Measurements from ENCODE around the gene MED26. TPM values are rescaled to one million over a fixed set of nuclear protein-coding genes. Genes with fewer than 3 reads are reported as not detected.

MED26 gene
- total and polyA plus RNA-seq, 2 of the 13 experiments (the other 11 are each of a cell fraction or from before 2014, with no cell fraction given): 3.5 to 3.8 TPM

DNA sequence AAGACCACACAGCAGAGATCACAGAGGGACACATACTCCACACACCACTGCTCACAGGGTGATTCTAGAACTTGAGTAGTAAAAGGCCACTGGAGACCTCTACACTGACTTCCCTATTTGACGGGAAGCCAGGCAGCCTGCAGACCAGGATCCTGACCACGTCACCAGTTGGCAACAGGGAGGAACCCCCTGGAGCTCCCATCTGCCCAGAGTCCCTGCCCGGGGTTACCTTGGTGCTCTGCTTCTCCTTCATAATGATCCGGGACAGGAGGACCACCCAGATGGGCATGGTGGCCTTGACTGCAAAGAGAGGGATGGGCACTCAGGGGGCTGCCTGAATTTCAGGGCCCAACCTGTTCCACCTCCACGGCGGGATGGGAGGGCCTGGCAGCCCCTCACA is 56.7 kb downstream of the MED26 start:
- Histone ChIP-seq H3K9ac (ENCODE audit: insufficient read depth, low read depth, low read length) (peak overlapping the region; percentile 90), H3K27ac (ENCODE audit: extremely low read length, insufficient read depth, low read length) (peak overlapping the region; percentile 61), H3K4me2 (ENCODE audit: low read depth, low read length) (peak overlapping the region; percentile 97), H2AFZ (ENCODE audit: low read length) (no peak overlapping the region), H3K4me1 (ENCODE audit: insufficient read depth, low read length) (peaks cover 42% of the 10 kb centered on the region), H3K36me3 (replicated peaks in 1 of 2; ENCODE audit: control insufficient read depth in 1 of 2, insufficient read depth in 2 of 2, low read length in 2 of 2) (peaks cover 16 to 38% of the 10 kb centered on the region in 2 experiments; a peak in 4 of 5 replicates), H3K79me2 (ENCODE audit: insufficient read depth, low read length) (peaks cover 58% of the 10 kb centered on the region), H3K27me3 (ENCODE audit: control insufficient read depth in 1 of 2, insufficient read depth in 2 of 2, low read length in 2 of 2) (no peaks in the 10 kb centered on the region; a peak in 1 of 5 replicates), H4K20me1 (ENCODE audit: insufficient read depth, low read length) (no peaks in the 10 kb centered on the region), H3K4me3 (replicated peaks in 1 of 3; ENCODE audit: insufficient read depth in 1 of 3, low read depth in 2 of 3, low read length in 3 of 3) (peak overlapping the region; percentile 83 to 96 (median 95)), H3K9me3 (ENCODE audit: low read length) (no peaks in the 10 kb centered on the region)
- intact Hi-C loops (cut with micrococcal nuclease; ENCODE audit: unreplicated experiment) (loop anchor here (5.0 kb wide), 1 partner anchor 56 kb away; the partner anchor contains the start of gene MED26), in situ Hi-C loops (cut with HindIII; ENCODE audit: extremely low pct_ligation_motif_present, low pct_unique_long_range_greater_than_20kb) (loop anchor here (5.0 kb wide), 1 partner anchor 56 kb away; the partner anchor contains the start of gene MED26)
- 0 out of 2 replicates have a peak, but pooled peaks have one; percentile 9 for TF ChIP-seq ZNF274 (CRISPR knock-in tag; IDR thresholded peaks at IDR 0.05)
- TF ChIP-seq, protein P1, sequence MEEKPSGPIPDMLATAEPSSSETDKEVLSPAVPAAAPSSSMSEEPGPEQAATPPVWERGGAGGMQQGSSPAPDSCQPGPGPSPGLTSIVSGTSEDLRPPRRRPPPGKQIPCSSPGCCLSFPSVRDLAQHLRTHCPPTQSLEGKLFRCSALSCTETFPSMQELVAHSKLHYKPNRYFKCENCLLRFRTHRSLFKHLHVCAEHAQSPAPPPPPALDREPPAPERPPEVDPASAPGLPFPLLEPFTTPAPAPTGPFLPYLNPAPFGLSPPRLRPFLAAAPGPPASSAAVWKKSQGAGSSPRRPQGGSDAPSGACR (CRISPR knock-in tag; IDR thresholded peaks at IDR 0.05): no peak
- TF ChIP-seq, protein P2, sequence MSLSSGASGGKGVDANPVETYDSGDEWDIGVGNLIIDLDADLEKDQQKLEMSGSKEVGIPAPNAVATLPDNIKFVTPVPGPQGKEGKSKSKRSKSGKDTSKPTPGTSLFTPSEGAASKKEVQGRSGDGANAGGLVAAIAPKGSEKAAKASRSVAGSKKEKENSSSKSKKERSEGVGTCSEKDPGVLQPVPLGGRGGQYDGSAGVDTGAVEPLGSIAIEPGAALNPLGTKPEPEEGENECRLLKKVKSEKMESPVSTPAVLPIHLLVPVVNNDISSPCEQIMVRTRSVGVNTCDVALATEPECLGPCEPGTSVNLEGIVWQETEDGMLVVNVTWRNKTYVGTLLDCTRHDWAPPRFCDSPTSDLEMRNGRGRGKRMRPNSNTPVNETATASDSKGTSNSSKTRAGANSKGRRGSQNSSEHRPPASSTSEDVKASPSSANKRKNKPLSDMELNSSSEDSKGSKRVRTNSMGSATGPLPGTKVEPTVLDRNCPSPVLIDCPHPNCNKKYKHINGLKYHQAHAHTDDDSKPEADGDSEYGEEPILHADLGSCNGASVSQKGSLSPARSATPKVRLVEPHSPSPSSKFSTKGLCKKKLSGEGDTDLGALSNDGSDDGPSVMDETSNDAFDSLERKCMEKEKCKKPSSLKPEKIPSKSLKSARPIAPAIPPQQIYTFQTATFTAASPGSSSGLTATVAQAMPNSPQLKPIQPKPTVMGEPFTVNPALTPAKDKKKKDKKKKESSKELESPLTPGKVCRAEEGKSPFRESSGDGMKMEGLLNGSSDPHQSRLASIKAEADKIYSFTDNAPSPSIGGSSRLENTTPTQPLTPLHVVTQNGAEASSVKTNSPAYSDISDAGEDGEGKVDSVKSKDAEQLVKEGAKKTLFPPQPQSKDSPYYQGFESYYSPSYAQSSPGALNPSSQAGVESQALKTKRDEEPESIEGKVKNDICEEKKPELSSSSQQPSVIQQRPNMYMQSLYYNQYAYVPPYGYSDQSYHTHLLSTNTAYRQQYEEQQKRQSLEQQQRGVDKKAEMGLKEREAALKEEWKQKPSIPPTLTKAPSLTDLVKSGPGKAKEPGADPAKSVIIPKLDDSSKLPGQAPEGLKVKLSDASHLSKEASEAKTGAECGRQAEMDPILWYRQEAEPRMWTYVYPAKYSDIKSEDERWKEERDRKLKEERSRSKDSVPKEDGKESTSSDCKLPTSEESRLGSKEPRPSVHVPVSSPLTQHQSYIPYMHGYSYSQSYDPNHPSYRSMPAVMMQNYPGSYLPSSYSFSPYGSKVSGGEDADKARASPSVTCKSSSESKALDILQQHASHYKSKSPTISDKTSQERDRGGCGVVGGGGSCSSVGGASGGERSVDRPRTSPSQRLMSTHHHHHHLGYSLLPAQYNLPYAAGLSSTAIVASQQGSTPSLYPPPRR (CRISPR knock-in tag; IDR thresholded peaks at IDR 0.05; ENCODE audit: borderline replicate concordance): 0 out of 2 replicates have a peak, but pooled peaks have one; percentile 28
- TF ChIP-seq ZFX (CRISPR knock-in tag; IDR thresholded peaks at IDR 0.05; ENCODE audit: low read depth): 0 out of 2 replicates have a peak, but pooled peaks have one; percentile 36
- 0 out of 2 replicates have a peak, but pooled peaks have one; percentile 22 for TF ChIP-seq KDM5B (CRISPR knock-in tag; IDR thresholded peaks at IDR 0.05; ENCODE audit: borderline replicate concordance)
- TF ChIP-seq MEIS1 (CRISPR knock-in tag; IDR thresholded peaks at IDR 0.05; ENCODE audit: borderline replicate concordance): 0 out of 2 replicates have a peak, but pooled peaks have one; percentile 40
- TF ChIP-seq, protein P3, sequence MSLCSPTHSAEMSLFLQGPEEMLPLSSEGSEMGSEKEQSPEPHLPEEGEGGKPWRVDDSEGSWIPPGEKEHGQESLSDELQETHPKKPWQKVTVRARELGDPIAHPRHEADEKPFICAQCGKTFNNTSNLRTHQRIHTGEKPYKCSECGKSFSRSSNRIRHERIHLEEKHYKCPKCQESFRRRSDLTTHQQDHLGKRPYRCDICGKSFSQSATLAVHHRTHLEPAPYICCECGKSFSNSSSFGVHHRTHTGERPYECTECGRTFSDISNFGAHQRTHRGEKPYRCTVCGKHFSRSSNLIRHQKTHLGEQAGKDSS (CRISPR knock-in tag; IDR thresholded peaks at IDR 0.05; ENCODE audit: borderline replicate concordance, low read depth): 0 out of 2 replicates have a peak, but pooled peaks have one; percentile 1
- TF ChIP-seq GLI4 (CRISPR knock-in tag; IDR thresholded peaks at IDR 0.05; ENCODE audit: borderline replicate concordance): no peak
- no peak for TF ChIP-seq ATF7 (IDR thresholded peaks at IDR 0.05)
- peak; percentile 56; the same call in 1 of the 2 replicates for TF ChIP-seq ATF7 (CRISPR knock-in tag; IDR thresholded peaks at IDR 0.05)
- peak; percentile 69; the same call in 1 of the 2 replicates for TF ChIP-seq RFX5 (IDR thresholded peaks at IDR 0.05; ENCODE audit: low read depth, low read length)
- TF ChIP-seq, protein P4, sequence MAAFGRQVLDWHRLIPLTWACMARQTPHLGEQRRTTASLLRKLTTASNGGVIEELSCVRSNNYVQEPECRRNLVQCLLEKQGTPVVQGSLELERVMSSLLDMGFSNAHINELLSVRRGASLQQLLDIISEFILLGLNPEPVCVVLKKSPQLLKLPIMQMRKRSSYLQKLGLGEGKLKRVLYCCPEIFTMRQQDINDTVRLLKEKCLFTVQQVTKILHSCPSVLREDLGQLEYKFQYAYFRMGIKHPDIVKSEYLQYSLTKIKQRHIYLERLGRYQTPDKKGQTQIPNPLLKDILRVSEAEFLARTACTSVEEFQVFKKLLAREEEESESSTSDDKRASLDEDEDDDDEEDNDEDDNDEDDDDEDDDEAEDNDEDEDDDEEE (CRISPR knock-in tag; IDR thresholded peaks at IDR 0.05): 0 out of 2 replicates have a peak, but pooled peaks have one; percentile 24
- TF ChIP-seq ZNF383 (CRISPR knock-in tag; IDR thresholded peaks at IDR 0.05; ENCODE audit: borderline replicate concordance): 0 out of 2 replicates have a peak, but pooled peaks have one; percentile 35
- no peak for TF ChIP-seq GATAD1 (CRISPR knock-in tag; IDR thresholded peaks at IDR 0.05)
- FAIRE-seq (no peak), ATAC-seq (no peak), DNase-seq (ENCODE audit: low spot score) (peak; percentile 10)
- ChIA-PET CTCF (ENCODE audit: low intra/inter-chr PET ratio, low total read pairs) (no interaction called here), POLR2A (no interaction called here)
- 0% methylated on average over 3 of the region's 6 CpGs for WGBS (ENCODE audit: low lambda C conversion rate)
- no TSS peak for BruUV-seq (replicated peaks)
